Prostate gland (tissue), 2 donors: ENCODE data around the gene CLASP1. TPM values are rescaled to one million over a fixed set of nuclear protein-coding genes. Genes with fewer than 3 reads are reported as not detected.
"Not testable (repeated sequence)": the region's sequence is repeated elsewhere in the genome, so short reads cannot be mapped to it uniquely, and the experiment has no call there.

Source experiments
- DNase-seq: peaks from one replicate; pipeline ENCODE4 v3.0.0-alpha.2; 2019; ENCODE audit warnings: low spot score
- H3K27ac ChIP-seq, 2 donors: fragments of 200-600 bp; sonication (generic); 2 replicates each; pipeline ENCODE4 v1.5.1; 2017 to 2019
- H3K27me3 ChIP-seq: fragments of 200-600 bp; sonication (generic); replicated peaks from 2 replicates; pipeline ENCODE4 v1.5.1; 2019; ENCODE audit not compliant: insufficient read depth
- H3K36me3 ChIP-seq, 2 donors: fragments of 200-600 bp; sonication (generic); 1 replicate in 1 of 2; 2 replicates in 1 of 2; pipeline versions ENCODE4 v1.5.1 to v1.8.1; 2017 to 2019
- H3K4me1 ChIP-seq: fragments of 200-600 bp; sonication (generic); replicated peaks from 2 replicates; pipeline ENCODE4 v1.5.1; 2019
- H3K4me3 ChIP-seq, 2 donors: fragments of 200-600 bp; sonication (generic); 2 replicates each; pipeline ENCODE4 v1.5.1; 2017 to 2019
- H3K9me3 ChIP-seq: fragments of 200-600 bp; sonication (generic); 2 replicates; pipeline ENCODE4 v1.5.1; 2017
- CTCF ChIP-seq, 4 experiments: fragments of 200-600 bp in 2 of 4; fragments of 450-650 bp in 2 of 4; sonication (generic) in 2 of 4; IDR thresholded peaks; 1 replicate in 3 of 4; 2 replicates in 1 of 4; pipeline ENCODE4 v1.5.1; 2016 to 2019; ENCODE audit warnings: antibody characterized with exemption in 4 of 4, mild to moderate bottlenecking in 2 of 4, moderate library complexity in 2 of 4
- POLR2A ChIP-seq: fragments of 450-650 bp; IDR thresholded peaks from one replicate; pipeline ENCODE4 v1.6.1; 2016; ENCODE audit warnings: antibody characterized with exemption, mild to moderate bottlenecking
- POLR2AphosphoS5 ChIP-seq: sonication (generic); formaldehyde crosslinking; IDR thresholded peaks from one replicate; pipeline ENCODE4 v1.6.1; 2017; ENCODE audit warnings: antibody characterized with exemption
- WGBS: methylation state at CpG from one replicate; pipeline ENCODE4 v1.1.5; 2018; 5-methylcytosine and 5-hydroxymethylcytosine counted together
- intact Hi-C: fragments of 100-400 bp; cut with DNase I; formaldehyde crosslinking; loops from one replicate; pipeline ENCODE4 v1.14.2; 2022
- total RNA-seq, 2 donors: library from RNA; depleted of rRNA; stranded (reverse); fragments of >200 nt; gene quantifications; one replicate each; pipeline ENCODE4 v1.1.0, GENCODE V29; 2016

CLASP1 gene
- total RNA-seq, 2 donors from 2014 or later, result 44.4 to 90.2 TPM

- DNase-seq, result no peak
- Histone ChIP-seq H3K9me3 (no peaks in the 10 kb centered on the region), H3K4me3 (no peak overlapping the region), H3K27ac (no peak overlapping the region), H3K36me3 (no peaks in the 10 kb centered on the region), H3K27me3 (no peaks in the 10 kb centered on the region), H3K4me1 (no peaks in the 10 kb centered on the region)
- WGBS, result 39% methylated on average over 3 of the region's 3 CpGs
- no peak for TF ChIP-seq CTCF (IDR thresholded peaks at IDR 0.05)
- no peak for TF ChIP-seq POLR2A
- TF ChIP-seq POLR2AphosphoS5, result no peak
- intact Hi-C loops, result no loop called here
Observed at GRCh38 chr2:121309801-121310200, 339.5 kb downstream of the CLASP1 start.

- TF ChIP-seq CTCF (IDR thresholded peaks at IDR 0.05) (no peak), POLR2A (no peak), POLR2AphosphoS5 (no peak)
- H3K9me3 ChIP-seq, result no peaks in the 10 kb centered on the region
- intact Hi-C loops, result no loop called here
Observed at GRCh38 chr2:121309323-121309722, 339.9 kb downstream of the CLASP1 start.

GRCh38 chr2:121307048-121307447 lies 342.2 kb downstream of the CLASP1 start:
- no peak overlapping the region for H3K27ac ChIP-seq
- H3K27me3 ChIP-seq, result no peaks in the 10 kb centered on the region
- no peak for DNase-seq
- H3K4me3 ChIP-seq, result no peak overlapping the region
- 95% methylated on average over 2 of the region's 2 CpGs for WGBS
- no peak for TF ChIP-seq POLR2A
- TF ChIP-seq CTCF (IDR thresholded peaks at IDR 0.05), result no peak
- no peak for TF ChIP-seq POLR2AphosphoS5
- H3K36me3 ChIP-seq, result no peaks in the 10 kb centered on the region
- intact Hi-C loops, result no loop called here
- no peaks in the 10 kb centered on the region for H3K9me3 ChIP-seq
- no peaks in the 10 kb centered on the region for H3K4me1 ChIP-seq

More at GRCh38 chr2:121309323-121309722, 339.9 kb downstream of the CLASP1 start:
- H3K27ac ChIP-seq, result no peak overlapping the region
- no peaks in the 10 kb centered on the region for H3K4me1 ChIP-seq
- no peak for DNase-seq
- no peaks in the 10 kb centered on the region for H3K27me3 ChIP-seq
- no peak overlapping the region for H3K4me3 ChIP-seq
- no peaks in the 10 kb centered on the region for H3K36me3 ChIP-seq

- Histone ChIP-seq H3K4me1 (no peaks in the 10 kb centered on the region), H3K27ac (no peak overlapping the region), H3K4me3 (no peak overlapping the region), H3K27me3 (no peaks in the 10 kb centered on the region), H3K9me3 (no peaks in the 10 kb centered on the region), H3K36me3 (no peaks in the 10 kb centered on the region)
- TF ChIP-seq POLR2AphosphoS5, result no peak
- TF ChIP-seq CTCF (IDR thresholded peaks at IDR 0.05), result no peak
- TF ChIP-seq POLR2A, result no peak
- WGBS, result 83% methylated on average over 2 of the region's 2 CpGs
- intact Hi-C loops, result no loop called here
- no peak for DNase-seq
Observed at GRCh38 chr2:121304941-121305340, 344.3 kb downstream of the CLASP1 start.

- Histone ChIP-seq H3K36me3 (no peaks in the 10 kb centered on the region), H3K4me1 (no peaks in the 10 kb centered on the region), H3K9me3 (no peaks in the 10 kb centered on the region), H3K27ac (no peak overlapping the region), H3K4me3 (no peak overlapping the region), H3K27me3 (no peaks in the 10 kb centered on the region)
- intact Hi-C loops, result no loop called here
- no peak for DNase-seq
- TF ChIP-seq CTCF (IDR thresholded peaks at IDR 0.05) (no peak), POLR2A (no peak), POLR2AphosphoS5 (no peak)
- WGBS, result 79% methylated on average over 2 of the region's 2 CpGs
Observed at GRCh38 chr2:121303531-121304263, 345.6 kb downstream of the CLASP1 start.

GRCh38 chr2:121301190-121301589 lies 348.1 kb downstream of the CLASP1 start:
- intact Hi-C loops, DNase-seq, H3K36me3 ChIP-seq, H3K4me1 ChIP-seq, H3K9me3 ChIP-seq, H3K27me3 ChIP-seq, H3K4me3 ChIP-seq, H3K27ac ChIP-seq: not testable (repeated sequence)
